Heart left ventricle (tissue), 13 donors: ENCODE results near the gene HNRNPR.
"Not testable (repeated sequence)": the region's sequence is repeated elsewhere in the genome, so short reads cannot be mapped to it uniquely, and the experiment has no call there.

Experiments used
- CTCF ChIP-seq, 12 donors: fragments of 200-600 bp; sonication (generic) in 4 of 12; IDR thresholded peaks; one replicate each; pipeline versions ENCODE4 v1.5.0 to v1.8.0; 2018 to 2022; ENCODE audit warnings: antibody characterized with exemption in 12 of 12, mild to moderate bottlenecking in 5 of 12
- POLR2A ChIP-seq, 2 donors: fragments of 450-650 bp; IDR thresholded peaks; one replicate each; pipeline ENCODE4 v1.6.1; 2017; ENCODE audit warnings: antibody characterized with exemption in 2 of 2, mild to moderate bottlenecking in 2 of 2, moderate library complexity in 2 of 2
- donor health status: ischemic (EF 13 %, LVEDD 7.1; RV severe dilation, severe dysfunction).
- donor health status: DM: no; HTN: yes; CAD: no.
- donor health status: DM: no; HTN: no; CAD: no.
- donor health status: ischemic (EF 25% LVEDD 6.9; RV normal size, moderate dysfunction).
- donor health status: ischemic (EF 25% LVEDD 5.7; RV mildly dilated, moderate dysfunction).
- donor health status: ischemic (EF 35%, LVEDD 5.7; RV mildly dilated, moderate dysfunction).
- donor health status: nonischemic (EF 11% LVEDD 7.7; RV severe dilation, severe dysfunction).
- donor health status: DM: yes; HTN: yes; CAD: no.
- donor health status: PGD.
- donor health status: ischemic (EF 29% LVEDD 5.4; RV normal size, mild dysfunction).
- donor health status: nonischemic (EF 23%, LVEDD 6.1; RV moderate dilation, normal function).

GRCh38 chr1:23374079-23374735 lies 30.1 kb upstream of the HNRNPR start:
- TF ChIP-seq CTCF, POLR2A (IDR thresholded peaks at IDR 0.05): not testable (repeated sequence)
